Measurements from ENCODE around the gene MESP1.

MESP1 gene

DNA sequence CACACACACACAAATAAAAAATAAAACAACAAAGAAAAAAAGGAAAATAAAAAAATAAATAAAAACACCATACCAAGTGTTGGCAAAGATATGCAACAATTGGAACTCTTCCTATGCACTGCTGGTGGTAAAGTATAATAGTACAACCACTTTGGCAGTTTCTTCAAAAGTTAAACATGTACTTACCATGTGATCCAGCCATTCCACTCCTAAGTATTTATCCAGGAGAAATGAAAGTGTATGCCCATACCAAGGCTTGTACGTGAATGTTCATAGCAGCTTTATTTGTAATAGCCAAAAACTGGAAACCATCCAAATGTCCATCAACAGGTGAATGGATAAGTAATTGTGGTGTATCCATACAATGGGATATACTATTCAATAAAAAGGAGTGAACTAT lies 43.5 kb downstream of the MESP1 start:
- DNase-seq: no peak

DNA sequence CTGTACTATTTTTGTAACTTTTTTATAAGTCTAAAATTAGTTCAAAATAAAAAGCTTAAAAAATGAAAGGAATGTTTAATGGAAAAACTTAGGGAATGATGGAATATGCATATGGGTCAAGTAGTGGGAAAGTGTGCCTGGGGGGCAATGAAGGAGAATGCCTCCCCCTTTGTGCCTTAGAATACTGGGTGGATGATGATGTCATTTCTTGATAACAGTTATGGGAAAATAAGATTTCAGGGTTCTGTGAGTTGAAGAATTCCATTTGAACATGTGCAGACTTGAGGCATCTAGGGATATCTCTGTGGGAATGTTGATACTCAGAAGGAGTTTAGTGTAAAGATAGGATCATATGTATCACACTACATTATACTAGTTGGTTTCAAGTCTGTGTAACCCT lies 46.6 kb downstream of the MESP1 start:
- DNase-seq: no peak
